ENCODE results near the gene SUPT6H.

Gene SUPT6H

GRCh38 chr17:28750178-28751047 lies 88.4 kb downstream of the SUPT6H start:
- no peak for DNase-seq (ENCODE audit: low read depth)

DNA sequence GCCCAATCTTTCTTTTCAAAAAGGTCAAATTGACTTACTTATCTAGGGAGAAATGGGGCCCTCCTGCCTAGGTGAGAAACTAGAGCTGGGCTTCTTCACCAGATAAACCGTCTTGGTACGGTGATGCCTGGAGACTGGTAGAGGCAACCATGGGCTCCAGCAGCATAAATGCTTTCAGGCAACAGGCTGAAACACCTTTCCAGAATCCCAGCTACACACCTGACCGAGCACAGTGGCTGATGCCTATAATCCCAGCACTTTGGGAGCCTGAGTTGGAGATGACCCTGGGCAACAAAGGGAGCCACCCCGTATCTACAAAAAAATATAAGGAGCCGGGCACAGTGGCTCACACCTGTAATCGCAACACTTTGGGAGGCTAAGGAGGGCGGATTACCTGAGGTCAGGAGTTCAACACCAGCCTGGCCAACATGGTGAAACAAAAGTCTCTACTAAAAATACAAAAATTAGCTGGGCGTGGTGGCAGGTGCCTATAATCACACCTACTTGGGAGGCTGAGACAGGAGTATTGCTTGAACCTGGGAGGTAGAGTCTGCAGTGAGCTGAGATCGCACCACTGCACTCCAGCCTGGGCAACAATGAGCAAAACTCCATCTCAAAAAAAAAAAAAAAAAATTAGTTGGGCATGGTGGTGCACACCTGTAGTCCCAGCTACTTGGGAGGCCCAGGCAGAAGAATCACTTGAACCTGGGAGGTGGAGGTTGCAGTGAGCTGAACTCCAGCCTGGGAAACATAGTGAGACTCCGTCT lies 89.8 kb downstream of the SUPT6H start:
- DNase-seq (ENCODE audit: low read depth) = no peak

Data from GM04503 (cell line).